PFSK-1 (cell line): ENCODE measurements around the gene RBM38.

ENCODE experiments used
- FOXP2 ChIP-seq: optimal IDR thresholded peaks from 2 replicates; pipeline ENCODE3; 2011; ENCODE audit warnings: borderline replicate concordance, control low read depth, inconsistent platforms; ENCODE audit not compliant: insufficient read depth; ENCODE audit errors: extremely low read length, extremely low read depth
- POLR2AphosphoS5 ChIP-seq: IDR thresholded peaks from 2 replicates; pipeline ENCODE4 v1.6.1; 2012; ENCODE audit warnings: low read depth, mild to moderate bottlenecking, control low read depth, low read length, moderate library complexity
- SIN3A ChIP-seq: IDR thresholded peaks from 2 replicates; pipeline ENCODE4 v1.6.1; 2012; ENCODE audit warnings: mild to moderate bottlenecking, low read length, moderate library complexity, borderline replicate concordance; ENCODE audit not compliant: insufficient read depth
- TAF1 ChIP-seq: IDR thresholded peaks from 2 replicates; pipeline ENCODE4 v1.6.1; 2012; ENCODE audit warnings: low read length, control low read depth, borderline replicate concordance; ENCODE audit not compliant: insufficient read depth
- TF ChIP-seq, protein P1 (sequence below), 2 experiments: IDR thresholded peaks; 2 replicates each; pipeline versions ENCODE4 v1.6.1 to v1.8.0; 2011 to 2012; ENCODE audit warnings: low read depth in 2 of 2, low read length in 2 of 2, control low read depth in 1 of 2, inconsistent platforms in 1 of 2, mild to moderate bottlenecking in 1 of 2, moderate library complexity in 1 of 2; ENCODE audit not compliant: insufficient read depth in 1 of 2

RBM38 gene

DNA sequence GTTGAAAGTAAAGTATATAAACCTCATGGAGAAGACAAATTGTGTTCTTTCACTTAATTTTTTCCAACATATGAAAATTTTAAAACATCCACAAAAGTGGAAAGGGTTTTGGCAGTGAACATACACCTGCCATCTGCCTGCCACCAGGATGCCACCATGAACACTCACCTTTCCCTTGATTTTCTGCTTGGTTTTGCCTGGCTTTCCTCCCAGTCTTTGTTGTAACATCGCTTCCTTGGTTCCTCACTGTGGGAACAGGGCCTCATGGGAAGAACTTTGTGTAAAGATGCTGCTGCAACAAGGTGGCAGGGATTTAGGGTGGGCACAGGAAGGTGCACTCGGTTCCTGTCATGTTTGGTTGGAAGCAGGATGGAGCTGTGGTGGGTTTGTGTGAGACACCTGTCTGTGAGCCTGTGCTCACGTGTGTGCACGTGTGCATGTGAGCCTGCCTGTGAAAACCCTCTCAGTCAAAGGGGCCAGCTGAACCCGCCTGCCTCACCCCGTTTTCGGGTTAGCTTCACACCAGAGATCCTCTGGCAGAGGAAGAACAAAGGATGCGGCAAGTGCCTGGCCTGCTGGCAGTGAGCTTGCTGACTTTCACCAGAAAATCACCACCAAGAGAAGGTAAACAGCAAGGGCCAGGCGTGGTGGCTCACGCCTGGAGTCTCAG, 11.0 kb upstream of the RBM38 start:
- TF ChIP-seq SIN3A (no peak), POLR2AphosphoS5 (no peak), FOXP2 (no peak), TAF1 (no peak)
- TF ChIP-seq, protein P1, sequence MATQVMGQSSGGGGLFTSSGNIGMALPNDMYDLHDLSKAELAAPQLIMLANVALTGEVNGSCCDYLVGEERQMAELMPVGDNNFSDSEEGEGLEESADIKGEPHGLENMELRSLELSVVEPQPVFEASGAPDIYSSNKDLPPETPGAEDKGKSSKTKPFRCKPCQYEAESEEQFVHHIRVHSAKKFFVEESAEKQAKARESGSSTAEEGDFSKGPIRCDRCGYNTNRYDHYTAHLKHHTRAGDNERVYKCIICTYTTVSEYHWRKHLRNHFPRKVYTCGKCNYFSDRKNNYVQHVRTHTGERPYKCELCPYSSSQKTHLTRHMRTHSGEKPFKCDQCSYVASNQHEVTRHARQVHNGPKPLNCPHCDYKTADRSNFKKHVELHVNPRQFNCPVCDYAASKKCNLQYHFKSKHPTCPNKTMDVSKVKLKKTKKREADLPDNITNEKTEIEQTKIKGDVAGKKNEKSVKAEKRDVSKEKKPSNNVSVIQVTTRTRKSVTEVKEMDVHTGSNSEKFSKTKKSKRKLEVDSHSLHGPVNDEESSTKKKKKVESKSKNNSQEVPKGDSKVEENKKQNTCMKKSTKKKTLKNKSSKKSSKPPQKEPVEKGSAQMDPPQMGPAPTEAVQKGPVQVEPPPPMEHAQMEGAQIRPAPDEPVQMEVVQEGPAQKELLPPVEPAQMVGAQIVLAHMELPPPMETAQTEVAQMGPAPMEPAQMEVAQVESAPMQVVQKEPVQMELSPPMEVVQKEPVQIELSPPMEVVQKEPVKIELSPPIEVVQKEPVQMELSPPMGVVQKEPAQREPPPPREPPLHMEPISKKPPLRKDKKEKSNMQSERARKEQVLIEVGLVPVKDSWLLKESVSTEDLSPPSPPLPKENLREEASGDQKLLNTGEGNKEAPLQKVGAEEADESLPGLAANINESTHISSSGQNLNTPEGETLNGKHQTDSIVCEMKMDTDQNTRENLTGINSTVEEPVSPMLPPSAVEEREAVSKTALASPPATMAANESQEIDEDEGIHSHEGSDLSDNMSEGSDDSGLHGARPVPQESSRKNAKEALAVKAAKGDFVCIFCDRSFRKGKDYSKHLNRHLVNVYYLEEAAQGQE (IDR thresholded peaks at IDR 0.05; ENCODE audit: insufficient read depth in 1 of 2, low read depth in 2 of 2, low read length in 2 of 2): no peak

DNA sequence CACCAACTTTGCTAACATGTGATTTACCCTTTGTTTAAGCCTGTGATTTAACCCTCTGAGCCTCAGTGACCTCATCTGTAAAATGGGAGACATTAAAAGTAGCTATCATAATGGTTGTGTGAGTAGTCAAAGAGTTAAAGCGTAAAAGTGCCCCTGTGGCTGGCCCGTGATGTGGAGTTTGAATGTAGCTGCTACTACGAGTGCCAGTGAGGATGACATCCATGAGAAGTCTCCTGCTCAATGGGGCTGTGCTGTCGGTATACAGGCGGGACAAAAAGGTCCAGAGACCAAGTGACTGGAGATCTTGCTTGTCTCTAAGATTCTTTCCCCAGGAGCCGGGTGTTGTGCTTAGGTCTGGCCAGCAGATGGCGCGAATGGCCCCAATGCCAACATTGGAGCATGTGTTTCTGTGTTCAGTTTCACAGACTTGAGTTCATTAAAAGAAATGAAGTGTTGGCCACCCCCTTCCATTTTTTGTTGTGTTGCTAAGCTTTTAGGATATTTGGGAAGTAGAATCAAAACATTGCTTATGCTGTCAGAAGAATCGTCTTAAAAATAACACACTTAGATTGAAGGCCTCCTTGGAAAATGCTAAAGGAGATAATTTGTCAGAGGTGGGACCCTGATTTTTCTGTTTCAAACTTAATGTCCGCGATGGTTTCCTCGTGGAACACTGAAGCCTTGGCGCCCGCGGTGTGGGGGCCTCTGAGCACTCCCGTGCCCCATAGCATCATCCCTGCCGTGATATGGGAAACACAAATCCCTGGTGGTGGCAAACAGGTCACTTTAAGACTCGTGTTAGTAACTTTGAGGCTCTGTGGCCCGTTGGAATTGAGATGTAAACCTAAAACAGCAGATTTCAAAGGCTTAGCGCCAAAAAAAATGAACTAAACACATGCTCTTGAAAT, 9.3 kb upstream of the RBM38 start:
- TF ChIP-seq SIN3A: no peak
- no peak for TF ChIP-seq FOXP2
- TF ChIP-seq TAF1: no peak
- no peak for TF ChIP-seq POLR2AphosphoS5
- TF ChIP-seq, protein P1 (IDR thresholded peaks at IDR 0.05; ENCODE audit: insufficient read depth in 1 of 2, low read depth in 2 of 2, low read length in 2 of 2): no peak

DNA sequence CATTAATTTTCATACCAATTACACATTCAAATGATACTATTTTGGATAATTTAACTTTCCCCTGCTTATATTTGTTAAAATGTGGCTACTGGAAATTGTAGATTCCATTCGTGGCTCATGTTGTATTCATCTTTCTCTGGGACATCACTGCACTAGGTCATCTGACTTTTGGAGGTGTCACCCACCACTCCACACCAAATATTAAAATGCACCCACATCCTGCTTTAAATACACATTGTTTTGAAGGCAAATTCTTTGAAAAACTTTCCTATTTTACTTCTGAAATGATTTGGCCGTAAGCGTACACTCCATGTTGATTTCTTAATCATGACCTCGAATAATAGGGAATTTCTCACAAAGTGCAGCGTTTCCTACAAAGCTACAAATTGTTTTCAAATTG, 8.7 kb upstream of the RBM38 start:
- TF ChIP-seq, protein P1 (IDR thresholded peaks at IDR 0.05; ENCODE audit: insufficient read depth in 1 of 2, low read depth in 2 of 2, low read length in 2 of 2): no peak
- TF ChIP-seq POLR2AphosphoS5: no peak
- no peak for TF ChIP-seq FOXP2
- TF ChIP-seq SIN3A: no peak
- no peak for TF ChIP-seq TAF1

DNA sequence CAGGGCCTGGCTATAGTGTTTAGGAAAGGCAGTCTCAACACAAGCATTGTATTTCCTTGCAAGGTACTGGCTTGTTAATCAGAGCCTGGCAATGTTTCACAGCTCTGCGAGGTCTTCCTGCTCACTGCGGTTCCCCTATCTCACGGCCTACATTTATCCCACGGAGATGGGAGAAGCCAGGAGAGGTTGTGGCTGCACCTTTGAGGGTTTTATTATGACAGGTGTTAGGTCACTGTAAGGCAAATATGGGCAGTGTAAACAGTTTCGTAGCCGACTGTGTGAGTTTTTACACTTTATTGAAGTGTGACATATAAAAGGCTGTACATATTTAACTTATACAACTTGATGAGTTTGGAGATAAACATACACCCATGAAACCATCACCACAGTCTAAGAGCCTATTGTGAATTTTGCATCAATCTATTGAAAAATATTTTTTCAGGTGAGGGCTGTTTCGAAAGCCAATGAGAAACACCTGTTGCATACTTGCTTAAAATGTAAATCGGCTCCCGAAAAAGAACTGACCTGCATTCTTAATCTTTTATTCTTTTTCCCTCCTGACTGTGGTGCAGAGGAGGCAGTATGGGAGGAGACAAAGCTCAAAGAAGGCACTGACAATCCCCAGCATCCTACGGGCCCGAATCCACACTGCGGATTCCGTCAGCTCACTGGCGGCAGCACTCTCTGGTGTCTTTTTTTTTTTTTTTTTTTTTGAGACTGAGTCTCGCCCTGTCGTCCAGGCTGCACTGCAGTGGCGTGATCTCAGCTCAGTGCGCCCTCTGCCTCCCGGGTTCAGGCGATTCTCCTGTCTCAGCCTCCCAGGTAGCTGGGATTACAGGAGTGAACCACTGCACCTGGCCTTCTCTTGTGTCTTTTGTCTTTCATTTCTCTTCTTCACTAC, 7.5 kb upstream of the RBM38 start:
- TF ChIP-seq FOXP2 (no peak), POLR2AphosphoS5 (no peak)
- TF ChIP-seq, protein P1 (IDR thresholded peaks at IDR 0.05; ENCODE audit: insufficient read depth in 1 of 2, low read depth in 2 of 2, low read length in 2 of 2): no peak
